Measurements from ENCODE around the gene SDHB.

SDHB gene

DNA sequence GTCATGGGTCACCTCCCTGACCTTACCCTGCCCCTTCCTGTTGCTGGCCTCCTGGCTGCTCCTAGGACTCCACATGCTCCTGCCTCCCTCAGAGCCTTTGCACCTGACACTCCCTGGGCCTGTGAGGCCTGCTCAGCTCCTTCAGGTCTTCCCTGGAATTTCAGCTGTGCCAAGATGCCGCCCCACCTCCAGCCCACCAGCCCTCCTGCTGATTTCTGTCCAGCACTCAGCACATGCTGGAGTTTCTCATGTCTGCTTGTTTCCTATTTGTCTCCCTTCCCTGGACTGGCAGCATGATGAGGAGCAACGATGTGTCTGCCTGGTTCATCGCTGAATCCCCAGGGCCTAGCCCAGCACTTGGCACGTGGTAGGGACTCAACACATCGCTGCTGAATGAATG lies 76.5 kb downstream of the SDHB start:
- Histone ChIP-seq H3K36me3 (ENCODE audit: control insufficient read depth in 2 of 2, insufficient read depth in 1 of 2, low read length in 2 of 2) (peaks cover 0 to 5% of the 10 kb centered on the region in 2 experiments; a peak in 1 of 3 replicates), H3K27ac (ENCODE audit: extremely low read depth, low read depth, low read length) (no peak overlapping the region), H3K4me1 (ENCODE audit: control insufficient read depth, insufficient read depth, low read length) (no peaks in the 10 kb centered on the region), H3K9me3 (ENCODE audit: control insufficient read depth, insufficient read depth, low read depth, low read length) (no peaks in the 10 kb centered on the region), H3K4me3 (ENCODE audit: low read depth, low read length) (no peak overlapping the region)
- ChIA-PET POLR2A (interaction anchor here (0.6 to 5.3 kb wide), 2 partner anchors 10 to 31 kb away, joined by 4 to 23 read pairs; no protein-coding TSS in a partner anchor), CTCF (interaction anchor here (2.8 kb wide), 1 partner anchor 10 kb away, joined by 13 read pairs; no protein-coding TSS in a partner anchor)
- TF ChIP-seq ZNF341 (tag by site-specific recombination; IDR thresholded peaks at IDR 0.05; ENCODE audit: low read depth) (peak; percentile 80), GLIS1 (tag by site-specific recombination; IDR thresholded peaks at IDR 0.05) (peak; percentile 26; the same call in 1 of the 2 replicates), ZNF791 (tag by site-specific recombination; IDR thresholded peaks at IDR 0.05) (no peak), KLF7 (tag by site-specific recombination; IDR thresholded peaks at IDR 0.05; ENCODE audit: borderline replicate concordance) (no peak), ZNF623 (tag by site-specific recombination; IDR thresholded peaks at IDR 0.05) (0 out of 2 replicates have a peak, but pooled peaks have one; percentile 21)

DNA sequence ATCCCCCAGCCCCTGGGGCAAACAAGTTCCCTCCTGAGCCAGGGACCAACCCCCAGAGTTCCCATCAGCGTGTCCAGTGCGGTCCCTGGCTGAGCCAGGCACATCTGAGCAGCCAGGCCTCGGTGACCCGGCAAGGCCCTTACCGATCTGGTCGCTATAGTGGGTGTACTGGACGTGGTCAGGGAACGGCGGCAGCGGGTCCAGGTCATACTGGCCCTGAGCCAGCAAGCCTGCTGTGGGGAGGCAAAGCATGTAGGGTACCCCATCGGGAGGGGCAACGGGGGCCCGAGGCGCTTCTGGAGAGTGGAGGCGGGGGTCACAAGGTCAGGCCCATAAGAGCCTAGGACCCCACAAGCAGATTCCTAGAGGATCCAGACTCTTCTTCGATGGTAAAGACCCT lies 76.9 kb downstream of the SDHB start:
- H3K36me3 ChIP-seq (ENCODE audit: control insufficient read depth in 2 of 2, insufficient read depth in 1 of 2, low read length in 2 of 2): peaks cover 0 to 5% of the 10 kb centered on the region in 2 experiments; a peak in 1 of 3 replicates
- H3K9me3 ChIP-seq (ENCODE audit: control insufficient read depth, insufficient read depth, low read depth, low read length): no peaks in the 10 kb centered on the region
- ChIA-PET POLR2A (interaction anchor here (0.7 to 5.3 kb wide), 2 partner anchors 10 to 15 kb away, joined by 3 to 23 read pairs; no protein-coding TSS in a partner anchor), CTCF (interaction anchor here (2.8 kb wide), 1 partner anchor 10 kb away, joined by 13 read pairs; no protein-coding TSS in a partner anchor)
- TF ChIP-seq SETDB1 (IDR thresholded peaks at IDR 0.05; ENCODE audit: insufficient read length, low read length) (no peak), GLIS2 (tag by site-specific recombination; IDR thresholded peaks at IDR 0.05) (0 out of 2 replicates have a peak, but pooled peaks have one; percentile 25), BCL11B (tag by site-specific recombination; IDR thresholded peaks at IDR 0.05; ENCODE audit: low read depth) (0 out of 2 replicates have a peak, but pooled peaks have one; percentile 51), YY2 (tag by site-specific recombination; IDR thresholded peaks at IDR 0.05) (no peak), GFI1B (tag by site-specific recombination; IDR thresholded peaks at IDR 0.05) (no peak)
- no peak overlapping the region for H3K4me3 ChIP-seq (ENCODE audit: low read depth, low read length)
- no peaks in the 10 kb centered on the region; the same call in 1 of the 2 replicates for H3K4me1 ChIP-seq (ENCODE audit: control insufficient read depth, insufficient read depth, low read length)
- H3K27ac ChIP-seq (ENCODE audit: extremely low read depth, low read depth, low read length): no peak overlapping the region

DNA sequence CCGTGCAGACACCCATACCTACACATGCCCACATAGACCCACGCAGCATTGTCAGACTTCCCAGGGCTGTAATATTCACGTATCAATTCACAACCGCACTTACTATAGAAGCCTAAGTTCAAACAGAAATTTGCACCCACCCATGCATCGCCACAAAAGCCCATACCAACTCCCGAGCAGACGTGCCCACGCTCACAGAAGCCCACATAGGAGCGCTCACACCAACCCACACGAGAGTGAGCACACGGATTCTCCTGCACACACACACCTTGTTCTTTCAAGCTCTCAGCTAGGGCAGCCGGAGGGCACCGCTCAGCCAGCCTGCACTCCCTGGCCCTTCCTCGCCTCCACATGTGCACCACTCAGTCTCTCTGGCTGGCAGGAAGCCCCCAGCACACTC lies 78.0 kb downstream of the SDHB start:
- Histone ChIP-seq H3K4me1 (ENCODE audit: control insufficient read depth, insufficient read depth, low read length) (no peaks in the 10 kb centered on the region; the same call in 1 of the 2 replicates), H3K4me3 (ENCODE audit: low read depth, low read length) (no peak overlapping the region), H3K36me3 (ENCODE audit: control insufficient read depth in 2 of 2, insufficient read depth in 1 of 2, low read length in 2 of 2) (peaks cover 0 to 15% of the 10 kb centered on the region in 2 experiments; a peak in 1 of 3 replicates), H3K27ac (ENCODE audit: extremely low read depth, low read depth, low read length) (no peak overlapping the region), H3K9me3 (ENCODE audit: control insufficient read depth, insufficient read depth, low read depth, low read length) (no peaks in the 10 kb centered on the region)
- ChIA-PET POLR2A (interaction anchor here (0.8 to 5.3 kb wide), 4 partner anchors 9 to 24 kb away, joined by 3 to 23 read pairs (median 4); no protein-coding TSS in a partner anchor), CTCF (interaction anchor here (2.8 kb wide), 1 partner anchor 11 kb away, joined by 13 read pairs; no protein-coding TSS in a partner anchor)
- peak; percentile 74 for TF ChIP-seq ZFHX2 (tag by site-specific recombination; conservative IDR thresholded peaks at IDR 0.05)
- peak; percentile 83 for TF ChIP-seq EGR2 (tag by site-specific recombination; IDR thresholded peaks at IDR 0.05; ENCODE audit: low read depth)
- TF ChIP-seq, protein P1, sequence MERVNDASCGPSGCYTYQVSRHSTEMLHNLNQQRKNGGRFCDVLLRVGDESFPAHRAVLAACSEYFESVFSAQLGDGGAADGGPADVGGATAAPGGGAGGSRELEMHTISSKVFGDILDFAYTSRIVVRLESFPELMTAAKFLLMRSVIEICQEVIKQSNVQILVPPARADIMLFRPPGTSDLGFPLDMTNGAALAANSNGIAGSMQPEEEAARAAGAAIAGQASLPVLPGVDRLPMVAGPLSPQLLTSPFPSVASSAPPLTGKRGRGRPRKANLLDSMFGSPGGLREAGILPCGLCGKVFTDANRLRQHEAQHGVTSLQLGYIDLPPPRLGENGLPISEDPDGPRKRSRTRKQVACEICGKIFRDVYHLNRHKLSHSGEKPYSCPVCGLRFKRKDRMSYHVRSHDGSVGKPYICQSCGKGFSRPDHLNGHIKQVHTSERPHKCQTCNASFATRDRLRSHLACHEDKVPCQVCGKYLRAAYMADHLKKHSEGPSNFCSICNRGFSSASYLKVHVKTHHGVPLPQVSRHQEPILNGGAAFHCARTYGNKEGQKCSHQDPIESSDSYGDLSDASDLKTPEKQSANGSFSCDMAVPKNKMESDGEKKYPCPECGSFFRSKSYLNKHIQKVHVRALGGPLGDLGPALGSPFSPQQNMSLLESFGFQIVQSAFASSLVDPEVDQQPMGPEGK (tag by site-specific recombination; IDR thresholded peaks at IDR 0.05): 0 out of 2 replicates have a peak, but pooled peaks have one; percentile 38
- no peak for TF ChIP-seq ZNF558 (tag by site-specific recombination; IDR thresholded peaks at IDR 0.05)
- TF ChIP-seq, protein P2, sequence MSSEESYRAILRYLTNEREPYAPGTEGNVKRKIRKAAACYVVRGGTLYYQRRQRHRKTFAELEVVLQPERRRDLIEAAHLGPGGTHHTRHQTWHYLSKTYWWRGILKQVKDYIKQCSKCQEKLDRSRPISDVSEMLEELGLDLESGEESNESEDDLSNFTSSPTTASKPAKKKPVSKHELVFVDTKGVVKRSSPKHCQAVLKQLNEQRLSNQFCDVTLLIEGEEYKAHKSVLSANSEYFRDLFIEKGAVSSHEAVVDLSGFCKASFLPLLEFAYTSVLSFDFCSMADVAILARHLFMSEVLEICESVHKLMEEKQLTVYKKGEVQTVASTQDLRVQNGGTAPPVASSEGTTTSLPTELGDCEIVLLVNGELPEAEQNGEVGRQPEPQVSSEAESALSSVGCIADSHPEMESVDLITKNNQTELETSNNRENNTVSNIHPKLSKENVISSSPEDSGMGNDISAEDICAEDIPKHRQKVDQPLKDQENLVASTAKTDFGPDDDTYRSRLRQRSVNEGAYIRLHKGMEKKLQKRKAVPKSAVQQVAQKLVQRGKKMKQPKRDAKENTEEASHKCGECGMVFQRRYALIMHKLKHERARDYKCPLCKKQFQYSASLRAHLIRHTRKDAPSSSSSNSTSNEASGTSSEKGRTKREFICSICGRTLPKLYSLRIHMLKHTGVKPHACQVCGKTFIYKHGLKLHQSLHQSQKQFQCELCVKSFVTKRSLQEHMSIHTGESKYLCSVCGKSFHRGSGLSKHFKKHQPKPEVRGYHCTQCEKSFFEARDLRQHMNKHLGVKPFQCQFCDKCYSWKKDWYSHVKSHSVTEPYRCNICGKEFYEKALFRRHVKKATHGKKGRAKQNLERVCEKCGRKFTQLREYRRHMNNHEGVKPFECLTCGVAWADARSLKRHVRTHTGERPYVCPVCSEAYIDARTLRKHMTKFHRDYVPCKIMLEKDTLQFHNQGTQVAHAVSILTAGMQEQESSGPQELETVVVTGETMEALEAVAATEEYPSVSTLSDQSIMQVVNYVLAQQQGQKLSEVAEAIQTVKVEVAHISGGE (tag by site-specific recombination; conservative IDR thresholded peaks at IDR 0.05; ENCODE audit: low read depth): no peak

Data from HEK293 (cell line).